HCT116 (cell line): ENCODE measurements around the gene PNPLA6.

Experiments
- CEBPB ChIP-seq: IDR thresholded peaks from 2 replicates; pipeline ENCODE4 v1.6.1; 2012; ENCODE audit warnings: low read depth
- EGR1 ChIP-seq: IDR thresholded peaks from 2 replicates; pipeline ENCODE4 v1.6.1; 2012; ENCODE audit warnings: low read depth
- EZH2phosphoT487 ChIP-seq: fragments of 200-600 bp; IDR thresholded peaks from 2 replicates; pipeline ENCODE4 v1.6.1; 2018; ENCODE audit warnings: antibody characterized with exemption, borderline replicate concordance
- POLR2A ChIP-seq: IDR thresholded peaks from 2 replicates; pipeline ENCODE4 v1.7.0; 2011; ENCODE audit warnings: borderline replicate concordance; ENCODE audit not compliant: insufficient read depth, insufficient read length; ENCODE audit errors: extremely low read depth
- POLR2AphosphoS5 ChIP-seq: IDR thresholded peaks from 2 replicates; pipeline ENCODE4 v1.6.1; 2011; ENCODE audit warnings: mild to moderate bottlenecking, low read depth, low read length, moderate library complexity
- RAD21 ChIP-seq: IDR thresholded peaks from 2 replicates; pipeline ENCODE4 v1.6.1; 2012; ENCODE audit warnings: low read depth, mild to moderate bottlenecking
- SIN3A ChIP-seq: IDR thresholded peaks from 2 replicates; pipeline ENCODE4 v1.6.1; 2012; ENCODE audit warnings: low read depth
- SP1 ChIP-seq: IDR thresholded peaks from 2 replicates; pipeline ENCODE4 v1.6.1; 2012; ENCODE audit warnings: low read depth
- YY1 ChIP-seq: IDR thresholded peaks from 2 replicates; pipeline ENCODE4 v1.6.1; 2011; ENCODE audit warnings: low read length, low read depth, moderate library complexity, mild to moderate bottlenecking; ENCODE audit not compliant: insufficient replicate concordance; ENCODE audit errors: extremely low read depth
- ZNF274 ChIP-seq: fragments of 200-500 bp; sonication (Bioruptor generic); IDR thresholded peaks from 2 replicates; pipeline ENCODE4 v1.6.1; 2014; ENCODE audit warnings: mild to moderate bottlenecking, low read depth, low read length, inconsistent platforms
- TF ChIP-seq, protein P1 (sequence below), 3 experiments: fragments of 200-600 bp in 1 of 3; sonication (generic) in 1 of 3; IDR thresholded peaks in 2 of 3; conservative IDR thresholded peaks in 1 of 3; 2 replicates each; pipeline ENCODE4 v1.5.1; 2012 to 2017; ENCODE audit warnings: low read depth in 2 of 3, low read length in 2 of 3, antibody characterized with exemption in 1 of 3, borderline replicate concordance in 1 of 3, control low read depth in 1 of 3, mild to moderate bottlenecking in 1 of 3, mixed read lengths in 1 of 3, mixed run types in 1 of 3, moderate library complexity in 1 of 3; ENCODE audit not compliant: insufficient read depth in 1 of 3
- TF ChIP-seq, protein P2 (sequence below): IDR thresholded peaks from 2 replicates; pipeline ENCODE4 v1.6.1; 2011; ENCODE audit warnings: mild to moderate bottlenecking, low read length, moderate library complexity; ENCODE audit not compliant: insufficient replicate concordance; ENCODE audit errors: extremely low read depth
- TF ChIP-seq, protein P3 (sequence below): IDR thresholded peaks from 2 replicates; pipeline ENCODE4 v1.6.1; 2012; ENCODE audit warnings: low read depth
- TF ChIP-seq, protein P4 (sequence below): IDR thresholded peaks from 2 replicates; pipeline ENCODE4 v1.6.1; 2012

DNA sequence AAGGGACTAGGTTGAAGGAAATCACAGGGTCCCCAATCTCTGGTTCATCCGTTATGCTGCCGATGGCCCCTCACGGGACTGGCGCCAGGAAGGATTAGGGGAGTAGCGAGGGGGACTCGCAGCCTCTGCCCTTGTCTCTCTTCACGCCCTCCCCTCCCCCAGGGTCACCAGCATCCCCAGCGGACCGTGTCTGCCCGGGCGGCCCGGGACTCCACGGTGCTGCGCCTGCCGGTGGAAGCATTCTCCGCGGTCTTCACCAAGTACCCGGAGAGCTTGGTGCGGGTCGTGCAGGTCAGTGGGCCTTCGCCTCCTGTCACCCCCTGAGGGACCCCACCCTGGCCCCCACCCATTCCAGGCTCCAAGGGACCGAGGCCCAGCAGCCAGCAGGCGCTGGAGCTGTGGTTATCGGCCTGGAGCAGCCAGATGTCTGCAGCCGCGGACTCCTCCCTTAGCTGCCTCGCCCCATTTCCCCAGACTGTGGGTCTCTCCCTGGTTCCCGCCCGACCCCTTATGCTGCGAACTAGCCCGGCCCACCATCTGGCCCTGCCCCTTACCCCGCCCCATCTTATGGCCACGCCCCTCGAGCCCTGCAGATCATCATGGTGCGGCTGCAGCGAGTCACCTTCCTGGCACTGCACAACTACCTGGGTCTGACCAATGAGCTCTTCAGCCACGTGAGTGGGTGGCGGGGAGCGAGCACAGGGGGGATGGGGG lies 5.4 kb downstream of the PNPLA6 start:
- TF ChIP-seq, protein P1, sequence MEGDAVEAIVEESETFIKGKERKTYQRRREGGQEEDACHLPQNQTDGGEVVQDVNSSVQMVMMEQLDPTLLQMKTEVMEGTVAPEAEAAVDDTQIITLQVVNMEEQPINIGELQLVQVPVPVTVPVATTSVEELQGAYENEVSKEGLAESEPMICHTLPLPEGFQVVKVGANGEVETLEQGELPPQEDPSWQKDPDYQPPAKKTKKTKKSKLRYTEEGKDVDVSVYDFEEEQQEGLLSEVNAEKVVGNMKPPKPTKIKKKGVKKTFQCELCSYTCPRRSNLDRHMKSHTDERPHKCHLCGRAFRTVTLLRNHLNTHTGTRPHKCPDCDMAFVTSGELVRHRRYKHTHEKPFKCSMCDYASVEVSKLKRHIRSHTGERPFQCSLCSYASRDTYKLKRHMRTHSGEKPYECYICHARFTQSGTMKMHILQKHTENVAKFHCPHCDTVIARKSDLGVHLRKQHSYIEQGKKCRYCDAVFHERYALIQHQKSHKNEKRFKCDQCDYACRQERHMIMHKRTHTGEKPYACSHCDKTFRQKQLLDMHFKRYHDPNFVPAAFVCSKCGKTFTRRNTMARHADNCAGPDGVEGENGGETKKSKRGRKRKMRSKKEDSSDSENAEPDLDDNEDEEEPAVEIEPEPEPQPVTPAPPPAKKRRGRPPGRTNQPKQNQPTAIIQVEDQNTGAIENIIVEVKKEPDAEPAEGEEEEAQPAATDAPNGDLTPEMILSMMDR (IDR thresholded peaks at IDR 0.05 in 2 of 3, conservative IDR thresholded peaks at IDR 0.05 in 1 of 3; ENCODE audit: borderline replicate concordance in 1 of 3, insufficient read depth in 1 of 3, low read depth in 2 of 3, low read length in 2 of 3) = no peak
- TF ChIP-seq POLR2A (no peak), ZNF274 (no peak), POLR2AphosphoS5 (no peak), CEBPB (no peak), SP1 (no peak), YY1 (no peak), EZH2phosphoT487 (no peak), EGR1 (0 out of 2 replicates have a peak, but pooled peaks have one; percentile 38), SIN3A (no peak), RAD21 (no peak)
- TF ChIP-seq, protein P2, sequence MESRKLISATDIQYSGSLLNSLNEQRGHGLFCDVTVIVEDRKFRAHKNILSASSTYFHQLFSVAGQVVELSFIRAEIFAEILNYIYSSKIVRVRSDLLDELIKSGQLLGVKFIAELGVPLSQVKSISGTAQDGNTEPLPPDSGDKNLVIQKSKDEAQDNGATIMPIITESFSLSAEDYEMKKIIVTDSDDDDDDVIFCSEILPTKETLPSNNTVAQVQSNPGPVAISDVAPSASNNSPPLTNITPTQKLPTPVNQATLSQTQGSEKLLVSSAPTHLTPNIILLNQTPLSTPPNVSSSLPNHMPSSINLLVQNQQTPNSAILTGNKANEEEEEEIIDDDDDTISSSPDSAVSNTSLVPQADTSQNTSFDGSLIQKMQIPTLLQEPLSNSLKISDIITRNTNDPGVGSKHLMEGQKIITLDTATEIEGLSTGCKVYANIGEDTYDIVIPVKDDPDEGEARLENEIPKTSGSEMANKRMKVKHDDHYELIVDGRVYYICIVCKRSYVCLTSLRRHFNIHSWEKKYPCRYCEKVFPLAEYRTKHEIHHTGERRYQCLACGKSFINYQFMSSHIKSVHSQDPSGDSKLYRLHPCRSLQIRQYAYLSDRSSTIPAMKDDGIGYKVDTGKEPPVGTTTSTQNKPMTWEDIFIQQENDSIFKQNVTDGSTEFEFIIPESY = no peak
- TF ChIP-seq, protein P3, sequence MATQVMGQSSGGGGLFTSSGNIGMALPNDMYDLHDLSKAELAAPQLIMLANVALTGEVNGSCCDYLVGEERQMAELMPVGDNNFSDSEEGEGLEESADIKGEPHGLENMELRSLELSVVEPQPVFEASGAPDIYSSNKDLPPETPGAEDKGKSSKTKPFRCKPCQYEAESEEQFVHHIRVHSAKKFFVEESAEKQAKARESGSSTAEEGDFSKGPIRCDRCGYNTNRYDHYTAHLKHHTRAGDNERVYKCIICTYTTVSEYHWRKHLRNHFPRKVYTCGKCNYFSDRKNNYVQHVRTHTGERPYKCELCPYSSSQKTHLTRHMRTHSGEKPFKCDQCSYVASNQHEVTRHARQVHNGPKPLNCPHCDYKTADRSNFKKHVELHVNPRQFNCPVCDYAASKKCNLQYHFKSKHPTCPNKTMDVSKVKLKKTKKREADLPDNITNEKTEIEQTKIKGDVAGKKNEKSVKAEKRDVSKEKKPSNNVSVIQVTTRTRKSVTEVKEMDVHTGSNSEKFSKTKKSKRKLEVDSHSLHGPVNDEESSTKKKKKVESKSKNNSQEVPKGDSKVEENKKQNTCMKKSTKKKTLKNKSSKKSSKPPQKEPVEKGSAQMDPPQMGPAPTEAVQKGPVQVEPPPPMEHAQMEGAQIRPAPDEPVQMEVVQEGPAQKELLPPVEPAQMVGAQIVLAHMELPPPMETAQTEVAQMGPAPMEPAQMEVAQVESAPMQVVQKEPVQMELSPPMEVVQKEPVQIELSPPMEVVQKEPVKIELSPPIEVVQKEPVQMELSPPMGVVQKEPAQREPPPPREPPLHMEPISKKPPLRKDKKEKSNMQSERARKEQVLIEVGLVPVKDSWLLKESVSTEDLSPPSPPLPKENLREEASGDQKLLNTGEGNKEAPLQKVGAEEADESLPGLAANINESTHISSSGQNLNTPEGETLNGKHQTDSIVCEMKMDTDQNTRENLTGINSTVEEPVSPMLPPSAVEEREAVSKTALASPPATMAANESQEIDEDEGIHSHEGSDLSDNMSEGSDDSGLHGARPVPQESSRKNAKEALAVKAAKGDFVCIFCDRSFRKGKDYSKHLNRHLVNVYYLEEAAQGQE = no peak
- TF ChIP-seq, protein P4, sequence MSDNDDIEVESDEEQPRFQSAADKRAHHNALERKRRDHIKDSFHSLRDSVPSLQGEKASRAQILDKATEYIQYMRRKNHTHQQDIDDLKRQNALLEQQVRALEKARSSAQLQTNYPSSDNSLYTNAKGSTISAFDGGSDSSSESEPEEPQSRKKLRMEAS = no peak
